ENCODE data around the gene TSKU.

TSKU gene

GRCh38 chr11:76791861-76792260, 8.7 kb downstream of the TSKU start:
- Histone ChIP-seq H3K4me1 (ENCODE audit: low read length) (no peaks in the 10 kb centered on the region), H3K36me3 (replicated peaks; ENCODE audit: insufficient read depth, low read length) (no peaks in the 10 kb centered on the region), H4K20me1 (ENCODE audit: insufficient read depth, low read length) (no peaks in the 10 kb centered on the region)

GRCh38 chr11:76792505-76793264, 9.5 kb downstream of the TSKU start:
- H2AFZ ChIP-seq (ENCODE audit: low read length): no peak overlapping the region
- no peaks in the 10 kb centered on the region for H3K36me3 ChIP-seq (replicated peaks; ENCODE audit: insufficient read depth, low read length)
- no peaks in the 10 kb centered on the region for H3K27me3 ChIP-seq (replicated peaks; ENCODE audit: insufficient read depth, low read length)
- DNase-seq: no peak
- no peak overlapping the region for H3K27ac ChIP-seq (ENCODE audit: low read length)
- H3F3A ChIP-seq (ENCODE audit: insufficient read depth, low read length): no peaks in the 10 kb centered on the region
- H3K79me2 ChIP-seq (ENCODE audit: low read length): no peaks in the 10 kb centered on the region
- H3K9me3 ChIP-seq (replicated peaks; ENCODE audit: insufficient read depth, low read length): no peaks in the 10 kb centered on the region
- no peak for TF ChIP-seq EZH2phosphoT487 (IDR thresholded peaks at IDR 0.05; ENCODE audit: low read length)
- no peak for TF ChIP-seq CTCF (IDR thresholded peaks at IDR 0.05; ENCODE audit: low read length)
- TF ChIP-seq EZH2 (optimal IDR thresholded peaks at IDR 0.05; ENCODE audit: low read depth, low read length): no peak
- no peaks in the 10 kb centered on the region for H3K9me2 ChIP-seq (replicated peaks; ENCODE audit: insufficient read depth, low read length)
- H3K4me3 ChIP-seq (ENCODE audit: low read length): no peak overlapping the region
- no peaks in the 10 kb centered on the region for H3K4me1 ChIP-seq (ENCODE audit: low read length)
- no peak overlapping the region for H3K9ac ChIP-seq (ENCODE audit: low read length)
- no peaks in the 10 kb centered on the region for H4K20me1 ChIP-seq (ENCODE audit: insufficient read depth, low read length)
- no peak overlapping the region for H3K4me2 ChIP-seq (ENCODE audit: low read depth, low read length)

More at GRCh38 chr11:76791861-76792260, 8.7 kb downstream of the TSKU start:
- Histone ChIP-seq H3K27ac (ENCODE audit: low read length) (no peak overlapping the region), H3K4me3 (ENCODE audit: low read length) (no peak overlapping the region), H3K9me2 (replicated peaks; ENCODE audit: insufficient read depth, low read length) (no peaks in the 10 kb centered on the region), H3K9me3 (replicated peaks; ENCODE audit: insufficient read depth, low read length) (no peaks in the 10 kb centered on the region), H2AFZ (ENCODE audit: low read length) (no peak overlapping the region), H3K9ac (ENCODE audit: low read length) (no peak overlapping the region), H3F3A (ENCODE audit: insufficient read depth, low read length) (no peaks in the 10 kb centered on the region), H3K27me3 (replicated peaks; ENCODE audit: insufficient read depth, low read length) (no peaks in the 10 kb centered on the region), H3K4me2 (ENCODE audit: low read depth, low read length) (no peak overlapping the region), H3K79me2 (ENCODE audit: low read length) (no peaks in the 10 kb centered on the region)
- TF ChIP-seq EZH2 (optimal IDR thresholded peaks at IDR 0.05; ENCODE audit: low read depth, low read length) (no peak), EZH2phosphoT487 (IDR thresholded peaks at IDR 0.05; ENCODE audit: low read length) (no peak), CTCF (IDR thresholded peaks at IDR 0.05; ENCODE audit: low read length) (no peak)
- DNase-seq: no peak

- no peaks in the 10 kb centered on the region for H3K79me2 ChIP-seq (ENCODE audit: low read length)
These were observed 10.5 kb downstream of the TSKU start for GRCh38 chr11:76793391-76794291.

More at GRCh38 chr11:76793391-76794291, 10.5 kb downstream of the TSKU start:
- Histone ChIP-seq H3K9ac (ENCODE audit: low read length) (no peak overlapping the region), H3K36me3 (replicated peaks; ENCODE audit: insufficient read depth, low read length) (no peaks in the 10 kb centered on the region), H3K9me3 (replicated peaks; ENCODE audit: insufficient read depth, low read length) (no peaks in the 10 kb centered on the region), H3K27me3 (replicated peaks; ENCODE audit: insufficient read depth, low read length) (no peaks in the 10 kb centered on the region), H3K27ac (ENCODE audit: low read length) (no peak overlapping the region), H3K9me2 (replicated peaks; ENCODE audit: insufficient read depth, low read length) (no peaks in the 10 kb centered on the region), H3K4me3 (ENCODE audit: low read length) (no peak overlapping the region), H3K4me2 (ENCODE audit: low read depth, low read length) (no peak overlapping the region), H2AFZ (ENCODE audit: low read length) (no peak overlapping the region), H4K20me1 (ENCODE audit: insufficient read depth, low read length) (no peaks in the 10 kb centered on the region), H3K4me1 (ENCODE audit: low read length) (no peaks in the 10 kb centered on the region), H3F3A (ENCODE audit: insufficient read depth, low read length) (no peaks in the 10 kb centered on the region)
- TF ChIP-seq EZH2 (optimal IDR thresholded peaks at IDR 0.05; ENCODE audit: low read depth, low read length) (no peak), CTCF (IDR thresholded peaks at IDR 0.05; ENCODE audit: low read length) (no peak), EZH2phosphoT487 (IDR thresholded peaks at IDR 0.05; ENCODE audit: low read length) (no peak)
- no peak for DNase-seq

Data from MM.1S (cell line).